Neural cell (in vitro differentiated cells): ENCODE data around the gene PPAN.

Experiments used
- EP300 ChIP-seq: fragments of 450-650 bp; conservative IDR thresholded peaks from 2 replicates; pipeline ENCODE4 v1.6.1; 2014; ENCODE audit warnings: antibody characterized with exemption, mild to moderate bottlenecking, moderate library complexity; ENCODE audit not compliant: poor library complexity, severe bottlenecking
- MXI1 ChIP-seq: fragments of 450-650 bp; conservative IDR thresholded peaks from 2 replicates; pipeline ENCODE4 v1.6.1; 2014; ENCODE audit warnings: antibody characterized with exemption, mild to moderate bottlenecking; ENCODE audit not compliant: poor library complexity, severe bottlenecking
- POLR2AphosphoS5 ChIP-seq: IDR thresholded peaks from 2 replicates; pipeline ENCODE4 v1.6.1; 2012
- TAF1 ChIP-seq: IDR thresholded peaks from 2 replicates; pipeline ENCODE4 v1.6.1; 2012; ENCODE audit warnings: low read depth
- TF ChIP-seq, protein P1 (sequence below): fragments of 450-650 bp; IDR thresholded peaks from 2 replicates; pipeline ENCODE4 v1.5.1; 2014; ENCODE audit warnings: antibody characterized with exemption, mild to moderate bottlenecking, moderate library complexity; ENCODE audit not compliant: poor library complexity, severe bottlenecking
- TF ChIP-seq, protein P2 (sequence below): IDR thresholded peaks from 2 replicates; pipeline ENCODE4 v1.6.1; 2012; ENCODE audit warnings: borderline replicate concordance

DNA sequence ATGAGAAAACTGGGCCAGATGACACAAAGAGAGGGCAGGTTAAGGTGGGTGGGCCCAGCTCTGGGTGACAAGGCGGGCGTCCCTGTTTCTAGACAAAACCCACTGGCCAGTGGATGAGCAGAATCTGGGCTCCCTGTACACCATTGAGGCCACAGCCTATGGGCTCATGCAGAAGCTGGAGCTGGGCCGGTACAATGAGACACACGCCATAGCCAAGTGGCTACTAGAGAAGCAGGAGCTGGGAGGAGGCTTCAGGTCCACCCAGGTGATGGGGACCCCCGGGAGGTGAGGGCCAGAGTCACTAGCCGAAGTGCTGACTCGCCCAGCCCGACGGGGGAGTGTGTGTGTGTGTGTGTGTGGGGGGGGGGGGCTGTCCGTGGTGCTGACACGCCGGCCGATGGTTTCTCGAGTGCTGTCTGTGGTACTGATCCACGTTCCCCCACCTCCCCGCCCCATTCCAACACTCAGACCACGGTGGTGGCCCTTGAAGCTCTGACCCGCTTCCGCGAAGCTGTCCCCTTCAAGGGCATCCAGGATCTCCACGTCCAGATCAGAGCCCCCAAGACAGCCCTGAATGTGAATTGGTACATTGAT lies 44.3 kb upstream of the PPAN start:
- TF ChIP-seq, protein P1, sequence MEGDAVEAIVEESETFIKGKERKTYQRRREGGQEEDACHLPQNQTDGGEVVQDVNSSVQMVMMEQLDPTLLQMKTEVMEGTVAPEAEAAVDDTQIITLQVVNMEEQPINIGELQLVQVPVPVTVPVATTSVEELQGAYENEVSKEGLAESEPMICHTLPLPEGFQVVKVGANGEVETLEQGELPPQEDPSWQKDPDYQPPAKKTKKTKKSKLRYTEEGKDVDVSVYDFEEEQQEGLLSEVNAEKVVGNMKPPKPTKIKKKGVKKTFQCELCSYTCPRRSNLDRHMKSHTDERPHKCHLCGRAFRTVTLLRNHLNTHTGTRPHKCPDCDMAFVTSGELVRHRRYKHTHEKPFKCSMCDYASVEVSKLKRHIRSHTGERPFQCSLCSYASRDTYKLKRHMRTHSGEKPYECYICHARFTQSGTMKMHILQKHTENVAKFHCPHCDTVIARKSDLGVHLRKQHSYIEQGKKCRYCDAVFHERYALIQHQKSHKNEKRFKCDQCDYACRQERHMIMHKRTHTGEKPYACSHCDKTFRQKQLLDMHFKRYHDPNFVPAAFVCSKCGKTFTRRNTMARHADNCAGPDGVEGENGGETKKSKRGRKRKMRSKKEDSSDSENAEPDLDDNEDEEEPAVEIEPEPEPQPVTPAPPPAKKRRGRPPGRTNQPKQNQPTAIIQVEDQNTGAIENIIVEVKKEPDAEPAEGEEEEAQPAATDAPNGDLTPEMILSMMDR, result no peak
- TF ChIP-seq EP300 (no peak), POLR2AphosphoS5 (no peak), TAF1 (no peak), MXI1 (no peak)
- TF ChIP-seq, protein P2, sequence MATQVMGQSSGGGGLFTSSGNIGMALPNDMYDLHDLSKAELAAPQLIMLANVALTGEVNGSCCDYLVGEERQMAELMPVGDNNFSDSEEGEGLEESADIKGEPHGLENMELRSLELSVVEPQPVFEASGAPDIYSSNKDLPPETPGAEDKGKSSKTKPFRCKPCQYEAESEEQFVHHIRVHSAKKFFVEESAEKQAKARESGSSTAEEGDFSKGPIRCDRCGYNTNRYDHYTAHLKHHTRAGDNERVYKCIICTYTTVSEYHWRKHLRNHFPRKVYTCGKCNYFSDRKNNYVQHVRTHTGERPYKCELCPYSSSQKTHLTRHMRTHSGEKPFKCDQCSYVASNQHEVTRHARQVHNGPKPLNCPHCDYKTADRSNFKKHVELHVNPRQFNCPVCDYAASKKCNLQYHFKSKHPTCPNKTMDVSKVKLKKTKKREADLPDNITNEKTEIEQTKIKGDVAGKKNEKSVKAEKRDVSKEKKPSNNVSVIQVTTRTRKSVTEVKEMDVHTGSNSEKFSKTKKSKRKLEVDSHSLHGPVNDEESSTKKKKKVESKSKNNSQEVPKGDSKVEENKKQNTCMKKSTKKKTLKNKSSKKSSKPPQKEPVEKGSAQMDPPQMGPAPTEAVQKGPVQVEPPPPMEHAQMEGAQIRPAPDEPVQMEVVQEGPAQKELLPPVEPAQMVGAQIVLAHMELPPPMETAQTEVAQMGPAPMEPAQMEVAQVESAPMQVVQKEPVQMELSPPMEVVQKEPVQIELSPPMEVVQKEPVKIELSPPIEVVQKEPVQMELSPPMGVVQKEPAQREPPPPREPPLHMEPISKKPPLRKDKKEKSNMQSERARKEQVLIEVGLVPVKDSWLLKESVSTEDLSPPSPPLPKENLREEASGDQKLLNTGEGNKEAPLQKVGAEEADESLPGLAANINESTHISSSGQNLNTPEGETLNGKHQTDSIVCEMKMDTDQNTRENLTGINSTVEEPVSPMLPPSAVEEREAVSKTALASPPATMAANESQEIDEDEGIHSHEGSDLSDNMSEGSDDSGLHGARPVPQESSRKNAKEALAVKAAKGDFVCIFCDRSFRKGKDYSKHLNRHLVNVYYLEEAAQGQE, result no peak
